GM12801 (cell line): Measurements from ENCODE around the gene ZMPSTE24.

ENCODE experiments used
- CTCF ChIP-seq: IDR thresholded peaks from one replicate; pipeline ENCODE4 v1.5.1; 2011; ENCODE audit warnings: control low read depth; ENCODE audit not compliant: insufficient read length; ENCODE audit errors: extremely low read depth

The ZMPSTE24 gene

GRCh38 chr1:40257688-40258444 is at the start of gene ZMPSTE24:
Gene ZMPSTE24, plus strand, starts transcription at chr1:40258236. Its CDS starts 36 bp downstream, at chr1:40258272.
- TF ChIP-seq CTCF, result no peak

GRCh38 chr1:40210511-40211204 is 47.4 kb upstream of the ZMPSTE24 start:
- TF ChIP-seq CTCF, result no peak

GRCh38 chr1:40218333-40218732 is 39.7 kb upstream of the ZMPSTE24 start:
- no peak for TF ChIP-seq CTCF

GRCh38 chr1:40221977-40222772 is 35.9 kb upstream of the ZMPSTE24 start:
- no peak for TF ChIP-seq CTCF

GRCh38 chr1:40224040-40224439 is 34.0 kb upstream of the ZMPSTE24 start:
- TF ChIP-seq CTCF, result no peak

GRCh38 chr1:40226192-40226591 is 31.8 kb upstream of the ZMPSTE24 start:
- TF ChIP-seq CTCF, result no peak

GRCh38 chr1:40232444-40232843 is 25.6 kb upstream of the ZMPSTE24 start:
- TF ChIP-seq CTCF, result no peak
